Myocyte (in vitro differentiated cells): ENCODE data around the gene CHST11. TPM values are rescaled to one million over a fixed set of nuclear protein-coding genes. Genes with fewer than 3 reads are reported as not detected.

Experiments
- DNase-seq: peaks from one replicate; pipeline ENCODE4 v3.0.0-alpha.2; 2012; ENCODE audit warnings: low read depth
- total RNA-seq: library from RNA; depleted of rRNA; stranded (reverse); fragments of >200 nt; gene quantifications from 2 replicates; pipeline ENCODE4 v1.2.3, GENCODE V29; 2014

Gene CHST11
- total RNA-seq, 1 donor from 2014 or later, result 2.9 TPM

GRCh38 chr12:104626069-104626837 lies 169.5 kb downstream of the CHST11 start:
- DNase-seq, result no peak

- DNase-seq, result no peak
Measured at GRCh38 chr12:104627231-104627989, 170.7 kb downstream of the CHST11 start.

DNA sequence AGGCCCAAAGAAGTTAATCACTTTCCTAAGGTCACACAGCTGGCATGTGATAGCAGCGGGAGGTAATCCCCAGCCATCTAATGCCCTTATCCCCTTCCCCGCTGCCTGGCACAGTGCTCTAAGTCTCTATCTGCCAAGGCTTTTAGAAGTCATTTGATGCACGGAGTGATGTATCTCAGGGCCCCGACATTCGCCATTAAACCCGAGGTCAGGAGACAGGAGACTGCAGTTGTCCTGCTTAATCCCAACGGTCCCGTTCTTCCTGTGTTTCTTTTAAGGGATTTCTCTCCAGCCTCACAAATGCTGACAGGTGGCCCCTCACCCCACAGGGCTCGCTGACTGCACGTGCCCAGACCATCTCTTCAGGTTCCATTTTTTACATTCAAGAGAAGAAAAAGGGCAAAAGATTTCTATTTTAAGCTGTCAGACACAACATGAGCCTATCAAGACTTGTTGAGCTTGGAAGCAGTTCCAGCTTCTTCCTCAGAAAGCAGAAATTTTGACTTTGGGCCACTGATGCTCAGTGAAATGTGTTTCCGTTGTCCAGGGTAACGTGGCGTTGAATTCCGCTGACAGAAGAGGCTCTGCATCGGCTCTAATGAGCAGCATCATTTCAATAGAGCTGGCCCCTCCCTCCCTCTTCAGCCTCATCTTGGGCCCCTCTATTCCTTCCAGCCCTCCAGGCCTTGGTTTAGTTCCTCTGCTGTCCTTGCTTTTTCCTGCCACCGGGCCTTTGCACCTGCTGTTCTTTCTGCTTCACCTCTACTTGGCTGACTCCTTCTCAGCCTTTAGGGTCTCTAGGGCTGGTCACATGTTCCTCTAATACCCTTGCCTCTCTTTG lies 171.5 kb downstream of the CHST11 start:
- DNase-seq, result no peak

- DNase-seq, result no peak
Measured at GRCh38 chr12:104628831-104629135, 172.0 kb downstream of the CHST11 start.

DNA sequence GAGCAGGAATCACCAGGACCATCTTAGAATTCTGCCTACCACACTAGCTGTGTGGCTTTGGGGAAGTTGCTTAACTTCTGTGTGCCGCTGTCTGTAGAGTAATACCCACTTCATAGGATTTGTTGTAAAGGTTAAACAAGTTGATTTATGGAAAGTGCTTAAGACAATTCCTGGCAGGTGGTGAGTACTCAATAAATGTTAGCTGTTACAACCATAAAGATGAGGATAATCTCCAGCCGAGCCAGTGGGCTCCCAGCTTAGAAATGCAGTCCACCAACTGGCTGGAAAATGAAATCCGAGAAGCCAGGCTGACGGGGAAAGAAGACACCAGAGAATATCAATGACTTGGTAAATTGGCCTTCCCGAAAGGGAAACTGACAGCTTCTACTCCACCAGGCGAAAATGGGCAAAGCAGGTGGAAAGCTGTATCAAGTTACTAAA lies 173.5 kb downstream of the CHST11 start:
- peak; percentile 40 for DNase-seq

GRCh38 chr12:104631867-104632266 lies 175.1 kb downstream of the CHST11 start:
- DNase-seq, result no peak

- DNase-seq, result peak; percentile 68
Measured at GRCh38 chr12:104632724-104633201, 176.0 kb downstream of the CHST11 start.

- DNase-seq, result no peak
Measured at GRCh38 chr12:104634044-104634443, 177.3 kb downstream of the CHST11 start.

GRCh38 chr12:104634852-104635251 lies 178.1 kb downstream of the CHST11 start:
- DNase-seq, result no peak

GRCh38 chr12:104635607-104636343 lies 179.0 kb downstream of the CHST11 start:
- no peak for DNase-seq

GRCh38 chr12:104636496-104636895 lies 179.7 kb downstream of the CHST11 start:
- no peak for DNase-seq

- no peak for DNase-seq
Measured at GRCh38 chr12:104637604-104638003, 180.9 kb downstream of the CHST11 start.

DNA sequence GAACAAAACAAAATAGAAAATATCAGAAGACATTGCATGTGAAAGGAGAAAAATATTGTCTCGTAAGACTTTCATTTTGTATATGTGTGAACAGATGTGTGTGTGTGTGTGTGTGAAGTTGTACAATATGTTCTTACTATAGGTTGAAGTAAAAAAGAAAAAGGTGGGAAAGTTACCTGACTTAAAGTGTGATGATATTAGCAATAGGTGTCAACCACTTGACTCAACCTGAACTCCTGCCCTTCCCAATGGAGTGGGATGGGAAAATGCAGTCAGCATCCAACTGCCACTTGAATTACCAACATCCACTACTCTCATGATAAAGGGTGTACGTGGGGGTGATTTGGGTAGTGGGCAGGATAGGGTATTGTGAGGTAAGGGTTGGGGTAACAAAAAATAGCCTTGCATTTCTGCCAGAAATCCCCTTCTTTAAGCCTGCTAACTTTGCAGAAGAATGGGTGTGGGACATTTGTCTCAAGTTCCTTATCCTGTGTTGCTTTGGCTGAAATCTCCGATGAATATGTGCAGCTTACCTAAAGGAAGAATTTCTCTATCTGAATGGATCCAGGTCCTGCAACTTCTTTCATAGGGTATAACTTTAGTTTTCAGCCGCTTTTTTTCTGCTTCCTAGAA lies 181.6 kb downstream of the CHST11 start:
- no peak for DNase-seq

DNA sequence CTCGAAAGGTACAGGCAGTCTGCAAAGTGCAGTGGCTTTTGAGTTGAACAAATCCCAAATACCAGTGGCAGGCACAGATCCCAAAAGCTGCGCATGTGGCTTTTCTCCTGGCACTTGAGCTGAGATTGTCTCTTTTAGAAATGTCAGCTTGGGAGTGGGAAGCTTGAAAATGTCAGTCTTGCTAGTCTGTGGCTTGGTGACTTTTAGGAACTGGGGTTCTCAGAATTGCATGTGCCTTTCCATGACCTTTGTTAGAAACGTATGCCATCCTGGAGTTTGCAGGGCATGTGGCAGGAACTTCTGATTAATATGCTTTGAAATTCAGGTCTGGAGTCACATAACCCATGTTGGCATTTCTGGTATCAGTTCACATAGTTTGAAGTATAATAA lies 182.1 kb downstream of the CHST11 start:
- DNase-seq, result peak; percentile 18

GRCh38 chr12:104640956-104641355 lies 184.2 kb downstream of the CHST11 start:
- DNase-seq, result no peak

DNA sequence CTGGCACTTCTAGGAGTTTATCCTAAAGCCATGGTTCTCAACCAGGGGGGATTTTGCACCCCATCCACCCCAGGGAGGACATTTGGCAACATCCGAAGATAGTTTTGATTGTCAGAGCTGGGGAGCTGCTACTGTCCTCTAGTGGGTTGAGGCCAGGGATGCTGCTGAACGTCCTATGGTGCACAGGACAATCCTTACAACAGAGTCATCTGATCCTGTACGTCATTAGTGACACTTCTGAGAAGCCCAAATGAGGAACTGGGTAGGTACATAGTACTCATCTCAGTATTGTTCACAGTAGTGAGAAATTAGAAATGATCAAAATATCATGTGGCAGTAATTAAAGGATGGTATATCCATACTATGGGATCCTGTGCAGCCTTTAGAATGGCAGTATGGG lies 185.1 kb downstream of the CHST11 start:
- no peak for DNase-seq

- no peak for DNase-seq
Measured at GRCh38 chr12:104643093-104643818, 186.5 kb downstream of the CHST11 start.

DNA sequence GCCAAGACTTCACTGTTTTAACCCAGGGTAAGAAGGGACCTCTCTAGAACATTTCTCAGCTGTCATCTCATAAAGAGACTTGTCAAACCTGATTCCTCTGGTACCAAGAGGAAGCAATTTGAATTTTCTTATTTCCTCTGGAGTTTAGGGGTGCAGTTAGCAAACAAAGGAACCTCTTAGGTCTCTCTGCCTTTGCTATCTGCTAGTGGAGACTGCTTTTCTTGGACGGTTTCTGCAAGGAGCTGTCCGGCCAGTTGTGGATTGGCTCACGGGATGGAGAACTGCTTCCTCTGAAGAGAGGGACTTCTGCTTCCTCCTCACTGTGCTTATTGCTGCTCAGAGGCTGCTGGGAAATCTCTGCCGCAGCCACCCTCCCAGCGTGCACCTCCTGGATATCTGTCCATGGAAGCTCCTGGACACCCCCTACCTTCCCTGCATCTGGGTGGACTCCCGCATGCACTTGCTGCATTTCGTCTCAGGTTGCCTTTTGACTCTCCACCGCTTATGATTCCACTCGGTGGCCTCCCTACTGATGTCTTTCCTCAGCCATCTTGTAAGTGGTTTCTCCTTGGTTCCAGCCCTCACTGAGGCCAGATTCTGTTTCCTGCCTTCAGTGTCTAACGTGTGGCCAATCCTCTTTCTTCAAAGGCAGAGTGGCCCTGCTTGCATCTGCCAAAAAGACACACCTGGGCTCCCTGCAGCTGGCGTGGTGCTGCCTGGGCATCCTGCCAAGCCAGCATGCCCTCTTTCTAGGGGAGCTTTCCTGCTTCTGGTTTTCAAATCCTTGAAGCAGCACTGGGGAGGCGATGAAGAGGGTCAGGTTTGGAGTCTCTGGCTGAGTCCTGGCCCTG lies 187.3 kb downstream of the CHST11 start:
- no peak for DNase-seq

DNA sequence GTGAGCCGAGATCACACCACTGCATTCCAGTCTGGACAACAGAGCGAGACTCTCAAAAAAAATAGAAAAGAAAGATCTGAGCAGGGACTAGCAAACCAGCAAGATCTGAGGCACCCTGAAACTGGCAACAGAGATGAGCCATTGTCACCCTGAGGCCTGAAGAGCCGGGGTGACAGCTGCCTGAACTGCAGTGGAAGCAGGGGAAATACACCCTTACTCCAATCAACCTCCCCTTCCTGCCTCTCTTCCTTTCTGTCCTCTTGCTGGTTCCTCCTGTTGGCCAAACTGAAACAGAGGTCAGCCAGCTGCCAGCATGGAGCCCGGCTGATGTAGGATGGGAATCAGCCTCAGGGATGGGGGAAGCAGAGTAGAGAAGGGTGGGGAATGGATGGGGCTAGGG lies 192.0 kb downstream of the CHST11 start:
- no peak for DNase-seq
